ENCODE data around the gene GALNT8.

GRCh38 chr12:4719821-4720636 is at the start of gene GALNT8:
- no peak for TF ChIP-seq GATA2 (IDR thresholded peaks at IDR 0.05; ENCODE audit: low read depth, low read length)
- TF ChIP-seq GATA3 (IDR thresholded peaks at IDR 0.05; ENCODE audit: low read depth, low read length) = no peak
